Measurements from ENCODE around the gene SCT.

GRCh38 chr11:645536-645935 lies 18.6 kb upstream of the SCT start:
- no peak for TF ChIP-seq CREB5 (CRISPR knock-in tag; IDR thresholded peaks at IDR 0.05; ENCODE audit: low read depth)
- no peak for TF ChIP-seq PATZ1 (CRISPR knock-in tag; IDR thresholded peaks at IDR 0.05; ENCODE audit: borderline replicate concordance)
- TF ChIP-seq GLIS3 (CRISPR knock-in tag; IDR thresholded peaks at IDR 0.05), result no peak
- no peak for TF ChIP-seq ZC3H10 (CRISPR knock-in tag; IDR thresholded peaks at IDR 0.05)
- no peak for TF ChIP-seq CSRNP3 (CRISPR knock-in tag; IDR thresholded peaks at IDR 0.05)
- no peak for TF ChIP-seq TCF4 (CRISPR knock-in tag; IDR thresholded peaks at IDR 0.05; ENCODE audit: borderline replicate concordance)
- no peak for TF ChIP-seq BACH2 (CRISPR knock-in tag; IDR thresholded peaks at IDR 0.05; ENCODE audit: borderline replicate concordance)

Measured in SK-N-SH treated with all-trans-retinoic acid at 6 μM for 48 hours (cell line).